IMR-90 (cell line): ENCODE results near the gene KCNK10. TPM values are rescaled to one million over a fixed set of nuclear protein-coding genes. Genes with fewer than 3 reads are reported as not detected.

Experiments used
- ATAC-seq: fragments of 200-7000 bp; cut with Tn5 transposase; 2 replicates; pipeline ENCODE4 v1.9.1; 2020; ENCODE audit warnings: low read depth, mild to moderate bottlenecking, moderate library complexity
- BruUV-seq: library from RNA; stranded (reverse); fragments of 400-500 nt; replicated peaks from 2 replicates; lab custom pipeline; 2021; lab: Mats Ljungman, UMichigan
- CTCF ChIA-PET: fragments of 300-600 bp; formaldehyde crosslinking; extraction: SDS; loops from one replicate; lab custom pipeline; 2021; ENCODE audit warnings: antibody characterized with exemption; lab: Yijun Ruan, JAX
- POLR2A ChIA-PET: fragments of 300-600 bp; sonication (Branson Sonifier 250); formaldehyde crosslinking; loops from one replicate; lab custom pipeline; 2022; ENCODE audit warnings: antibody characterized with exemption; ENCODE audit not compliant: unreplicated experiment; lab: Charles Lee
- DNase-seq: peaks from one replicate; pipeline ENCODE4 v3.0.0; 2013
- H2AFZ ChIP-seq: replicated peaks from 2 replicates; pipeline ENCODE3; 2013; ENCODE audit warnings: low read length, mild to moderate bottlenecking; ENCODE audit not compliant: poor library complexity
- H2AK5ac ChIP-seq: 2 replicates; pipeline ENCODE4 v1.6.1; 2013; ENCODE audit warnings: low read depth, low read length, inconsistent platforms
- H2AK9ac ChIP-seq: replicated peaks from 2 replicates; pipeline ENCODE3; 2013; ENCODE audit warnings: mild to moderate bottlenecking, low read depth, low read length, moderate library complexity; ENCODE audit not compliant: poor library complexity
- H2BK120ac ChIP-seq: 2 replicates; pipeline ENCODE4 v1.6.1; 2013; ENCODE audit warnings: low read depth, low read length, inconsistent platforms
- H2BK15ac ChIP-seq: 3 replicates; pipeline ENCODE4 v1.6.1; 2013; ENCODE audit warnings: low read depth, low read length, inconsistent platforms
- H2BK20ac ChIP-seq: 2 replicates; pipeline ENCODE4 v1.6.1; 2013; ENCODE audit warnings: low read depth, mild to moderate bottlenecking, inconsistent platforms, low read length, moderate library complexity
- H2BK5ac ChIP-seq: 2 replicates; pipeline ENCODE4 v1.6.1; 2013; ENCODE audit warnings: mild to moderate bottlenecking, low read depth, low read length, inconsistent platforms; ENCODE audit not compliant: poor library complexity, severe bottlenecking
- H3K14ac ChIP-seq: replicated peaks from 2 replicates; pipeline ENCODE4 v1.6.1; 2013; ENCODE audit warnings: low read depth, low read length, inconsistent platforms
- H3K18ac ChIP-seq: 2 replicates; pipeline ENCODE4 v1.6.1; 2013; ENCODE audit warnings: low read depth, low read length, control low read depth
- H3K23ac ChIP-seq: 2 replicates; pipeline ENCODE4 v1.6.1; 2013; ENCODE audit warnings: low read depth, low read length, inconsistent platforms
- H3K27ac ChIP-seq: 2 replicates; pipeline ENCODE4 v1.5.1; 2013; ENCODE audit warnings: mild to moderate bottlenecking, control low read depth, low read length; ENCODE audit not compliant: insufficient read depth
- H3K27me3 ChIP-seq: 2 replicates; pipeline ENCODE4 v1.6.1; 2013; ENCODE audit warnings: low read length; ENCODE audit not compliant: control insufficient read depth, insufficient read depth
- H3K36me3 ChIP-seq: 2 replicates; pipeline ENCODE4 v1.6.1; 2013; ENCODE audit warnings: low read length, mixed read lengths; ENCODE audit not compliant: control insufficient read depth, insufficient read depth
- H3K4ac ChIP-seq: 2 replicates; pipeline ENCODE4 v1.6.1; 2013; ENCODE audit warnings: low read depth, low read length, inconsistent platforms
- H3K4me1 ChIP-seq: 2 replicates; pipeline ENCODE4 v1.6.1; 2013; ENCODE audit warnings: low read length, mixed read lengths; ENCODE audit not compliant: control insufficient read depth, insufficient read depth
- H3K4me2 ChIP-seq: 2 replicates; pipeline ENCODE4 v1.6.1; 2013; ENCODE audit warnings: low read depth, mild to moderate bottlenecking, control low read depth, low read length, moderate library complexity
- H3K4me3 ChIP-seq: 2 replicates; pipeline ENCODE4 v1.5.1; 2013; ENCODE audit warnings: low read depth, mild to moderate bottlenecking, control low read depth, low read length, moderate library complexity; ENCODE audit not compliant: insufficient read depth
- H3K56ac ChIP-seq: 2 replicates; pipeline ENCODE4 v1.6.1; 2013; ENCODE audit warnings: low read length, inconsistent platforms; ENCODE audit not compliant: insufficient read depth; ENCODE audit errors: extremely low read depth
- H3K79me1 ChIP-seq, 2 experiments: 2 replicates each; pipeline ENCODE4 v1.6.1; 2013; ENCODE audit warnings: low read length in 2 of 2, inconsistent platforms in 1 of 2, low read depth in 1 of 2
- H3K9ac ChIP-seq: 2 replicates; pipeline ENCODE4 v1.6.1; 2013; ENCODE audit warnings: low read depth, low read length, control low read depth
- H3K9me1 ChIP-seq: 2 replicates; pipeline ENCODE4 v1.6.1; 2013; ENCODE audit warnings: low read length, inconsistent platforms; ENCODE audit not compliant: insufficient read depth
- H3K9me3 ChIP-seq: 2 replicates; pipeline ENCODE4 v1.6.1; 2013; ENCODE audit warnings: low read length; ENCODE audit not compliant: control insufficient read depth, insufficient read depth
- H4K20me1 ChIP-seq: 2 replicates; pipeline ENCODE4 v1.6.1; 2013; ENCODE audit warnings: low read length, inconsistent platforms; ENCODE audit not compliant: insufficient read depth
- H4K5ac ChIP-seq: 2 replicates; pipeline ENCODE4 v1.6.1; 2013; ENCODE audit warnings: mild to moderate bottlenecking, low read depth, low read length, control low read depth
- H4K8ac ChIP-seq, 2 experiments: 2 replicates each; pipeline ENCODE4 v1.6.1; 2013; ENCODE audit warnings: low read depth in 2 of 2, low read length in 2 of 2, control low read depth in 1 of 2, inconsistent platforms in 1 of 2
- H4K91ac ChIP-seq: 2 replicates; pipeline ENCODE4 v1.6.1; 2013; ENCODE audit warnings: low read depth, low read length, inconsistent platforms; ENCODE audit not compliant: insufficient read depth
- BHLHE40 ChIP-seq: fragments of 150-350 bp; IDR thresholded peaks from 2 replicates; pipeline ENCODE4 v1.6.1; 2016; ENCODE audit warnings: mild to moderate bottlenecking, low read depth, low read length
- CEBPB ChIP-seq: IDR thresholded peaks from 2 replicates; pipeline ENCODE4 v1.6.1; 2012; ENCODE audit warnings: low read depth, low read length, improper control_type of control experiment
- FOS ChIP-seq: fragments of 150-350 bp; IDR thresholded peaks from 2 replicates; pipeline ENCODE4 v1.6.1; 2016; ENCODE audit warnings: low read depth, low read length
- MAFK ChIP-seq: IDR thresholded peaks from 2 replicates; pipeline ENCODE4 v1.6.1; 2012; ENCODE audit warnings: low read depth, low read length, improper control_type of control experiment
- MAZ ChIP-seq: IDR thresholded peaks from 2 replicates; pipeline ENCODE4 v1.6.1; 2012; ENCODE audit warnings: low read depth, mild to moderate bottlenecking, low read length, improper control_type of control experiment, moderate library complexity, borderline replicate concordance
- MXI1 ChIP-seq: IDR thresholded peaks from 2 replicates; pipeline ENCODE4 v1.6.1; 2012; ENCODE audit warnings: low read depth, mild to moderate bottlenecking, low read length, moderate library complexity, borderline replicate concordance
- POLR2A ChIP-seq: IDR thresholded peaks from 2 replicates; pipeline ENCODE4 v1.6.1; 2012; ENCODE audit warnings: mild to moderate bottlenecking, low read depth, low read length
- RCOR1 ChIP-seq: IDR thresholded peaks from 2 replicates; pipeline ENCODE4 v1.6.1; 2012; ENCODE audit warnings: mild to moderate bottlenecking, low read length, improper control_type of control experiment; ENCODE audit not compliant: insufficient replicate concordance
- RFX5 ChIP-seq: IDR thresholded peaks from 2 replicates; pipeline ENCODE4 v1.8.0; 2012; ENCODE audit warnings: low read depth, mild to moderate bottlenecking, low read length, moderate library complexity
- SMC3 ChIP-seq: fragments of 150-350 bp; IDR thresholded peaks from 2 replicates; pipeline ENCODE4 v1.6.1; 2016; ENCODE audit warnings: low read depth, mild to moderate bottlenecking, antibody characterized with exemption, low read length, moderate library complexity
- WGBS, 2 experiments: methylation state at CpG; one replicate each; pipeline versions ENCODE4 v1.1.5 to v1.1.7; 2013; ENCODE audit warnings: missing lambda C conversion rate in 2 of 2; ENCODE audit not compliant: insufficient read length in 1 of 2; ENCODE audit errors: extremely low coverage in 2 of 2; 5-methylcytosine and 5-hydroxymethylcytosine counted together
- dilution Hi-C: fragments of 300-500 bp; cut with HindIII; formaldehyde crosslinking; loops from one replicate; pipeline ENCODE4 v1.14.3; 2018; ENCODE audit warnings: low sequenced_read_pairs; ENCODE audit not compliant: unreplicated experiment
- in situ Hi-C: fragments of 300-500 bp; cut with MboI; formaldehyde crosslinking; loops from 3 replicates; pipeline ENCODE4 v1.14.3; 2019; ENCODE audit warnings: low sequenced_read_pairs, inconsistent platforms, mixed read lengths
- intact Hi-C: fragments of 100-400 bp; cut with micrococcal nuclease; formaldehyde crosslinking; loops from 2 replicates; pipeline ENCODE4 v1.10.0; 2022
- polyA plus RNA-seq, 3 experiments: library from polyadenylated mRNA; depleted of rRNA; stranded (reverse); fragments of >200 nt; gene quantifications; 2 replicates each; pipeline ENCODE4 v1.2.3, GENCODE V29; 2012; ENCODE audit warnings: low replicate concordance in 1 of 3
- total RNA-seq: library from RNA; depleted of rRNA; stranded (reverse); fragments of >200 nt; gene quantifications from 2 replicates; pipeline ENCODE4 v1.2.3, GENCODE V29; 2012

KCNK10 gene
- total and polyA plus RNA-seq, 2 of the 4 experiments (the other 2 are of a cell fraction): not detected

DNA sequence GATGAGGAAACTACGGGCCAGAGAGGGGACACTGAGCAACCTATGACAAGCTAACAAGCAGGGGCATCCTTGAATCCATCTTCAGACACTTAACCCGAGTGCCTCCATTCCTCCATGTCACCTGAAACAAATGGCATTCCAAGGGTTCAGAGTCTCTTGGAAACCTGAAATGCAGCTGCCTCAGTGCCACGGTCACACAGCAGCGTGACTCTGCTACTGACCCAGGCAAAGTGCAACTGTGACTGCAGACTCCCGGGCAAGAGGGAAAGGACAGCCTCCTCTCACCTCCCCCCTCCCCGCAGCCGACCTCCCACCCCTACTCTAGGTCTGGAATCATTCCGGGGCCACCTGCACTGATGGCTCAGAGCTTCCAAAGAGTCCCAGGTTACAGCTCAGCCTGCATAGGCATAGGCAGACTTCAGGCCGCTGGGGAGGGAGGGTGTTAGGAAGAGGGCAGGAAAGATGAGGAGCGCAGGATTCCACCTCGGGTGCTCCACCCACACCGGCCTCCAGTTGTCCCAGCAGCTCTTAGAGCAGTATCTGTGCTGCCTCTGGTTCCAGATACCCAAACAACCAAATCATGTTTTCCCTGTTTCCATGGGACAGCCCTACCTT is 53.2 kb downstream of the KCNK10 start:
- no peak for TF ChIP-seq BHLHE40
- no peak for TF ChIP-seq MAFK
- no peak for TF ChIP-seq RFX5
- no peak for TF ChIP-seq CEBPB
- TF ChIP-seq SMC3: no peak
- TF ChIP-seq MXI1: no peak
- no peak for TF ChIP-seq RCOR1
- TF ChIP-seq MAZ: no peak
- no peak for TF ChIP-seq FOS
- TF ChIP-seq POLR2A: no peak
- ATAC-seq (no peak), DNase-seq (no peak)
- Histone ChIP-seq H3K9me3 (no peaks in the 10 kb centered on the region), H2BK120ac (no peak overlapping the region), H2BK15ac (no peak overlapping the region), H3K56ac (no peak overlapping the region), H3K79me1 (no peaks in the 10 kb centered on the region), H3K9me1 (no peaks in the 10 kb centered on the region), H3K23ac (no peak overlapping the region), H4K91ac (no peak overlapping the region), H4K8ac (no peak overlapping the region), H3K4me3 (no peak overlapping the region), H2AK5ac (no peak overlapping the region), H2BK20ac (no peak overlapping the region), H3K14ac (no peak overlapping the region), H3K4ac (no peak overlapping the region), H3K27me3 (no peaks in the 10 kb centered on the region), H2AFZ (no peak overlapping the region), H2BK5ac (no peak overlapping the region), H3K36me3 (no peaks in the 10 kb centered on the region), H3K4me2 (no peak overlapping the region), H4K5ac (no peak overlapping the region), H2AK9ac (no peak overlapping the region), H3K18ac (no peak overlapping the region), H4K20me1 (no peaks in the 10 kb centered on the region), H3K4me1 (no peaks in the 10 kb centered on the region), H3K27ac (no peak overlapping the region), H3K9ac (no peak overlapping the region)
- ChIA-PET CTCF (no interaction called here), POLR2A (no interaction called here)
- intact Hi-C loops: no loop called here
- no CpG with 5 or more reads among the region's 12 CpGs for WGBS, 2 experiments
- dilution Hi-C loops: no loop called here
- in situ Hi-C loops: no loop called here
- no TSS peak for BruUV-seq
